Ammon's horn (tissue), 1 donor: ENCODE measurements around the gene PRPF39.
"Not testable (repeated sequence)": the region's sequence is repeated elsewhere in the genome, so short reads cannot be mapped to it uniquely, and the experiment has no call there.

ENCODE experiments used
- DNase-seq: peaks from one replicate; pipeline ENCODE4 v3.0.0-alpha.2; 2016; ENCODE audit warnings: low spot score

Gene PRPF39

GRCh38 chr14:45083976-45084722 lies at the start of gene PRPF39:
PRPF39 (plus strand) TSS chr14:45084116; CDS start chr14:45095240, 11,124 bp downstream.
- DNase-seq, result peak; percentile 96

GRCh38 chr14:45034730-45035129 lies 49.2 kb upstream of the PRPF39 start:
- no peak for DNase-seq

GRCh38 chr14:45038256-45038655 lies 45.7 kb upstream of the PRPF39 start:
- DNase-seq, result no peak

- DNase-seq, result no peak
These were observed 45.1 kb upstream of the PRPF39 start for GRCh38 chr14:45038865-45039264.

- DNase-seq, result no peak
These were observed 44.5 kb upstream of the PRPF39 start for GRCh38 chr14:45039390-45039789.

- no peak for DNase-seq
These were observed 42.3 kb upstream of the PRPF39 start for GRCh38 chr14:45041641-45042040.

- no peak for DNase-seq
These were observed 39.3 kb upstream of the PRPF39 start for GRCh38 chr14:45044638-45045037.

- no peak for DNase-seq
These were observed 35.5 kb upstream of the PRPF39 start for GRCh38 chr14:45048385-45048784.

GRCh38 chr14:45051180-45051579 lies 32.7 kb upstream of the PRPF39 start:
- DNase-seq, result peak; percentile 12

GRCh38 chr14:45051896-45052295 lies 32.0 kb upstream of the PRPF39 start:
- no peak for DNase-seq

GRCh38 chr14:45057349-45057748 lies 26.6 kb upstream of the PRPF39 start:
- DNase-seq, result no peak

GRCh38 chr14:45057881-45058364 lies 26.0 kb upstream of the PRPF39 start:
- DNase-seq, result no peak

GRCh38 chr14:45060551-45060950 lies 23.4 kb upstream of the PRPF39 start:
- no peak for DNase-seq

GRCh38 chr14:45065540-45065939 lies 18.4 kb upstream of the PRPF39 start:
- DNase-seq, result no peak

- DNase-seq, result no peak
These were observed 18.0 kb upstream of the PRPF39 start for GRCh38 chr14:45065956-45066355.

GRCh38 chr14:45066667-45067066 lies 17.2 kb upstream of the PRPF39 start:
- DNase-seq, result no peak

- DNase-seq, result no peak
These were observed 15.5 kb upstream of the PRPF39 start for GRCh38 chr14:45068396-45068795.

- DNase-seq, result no peak
These were observed 13.7 kb upstream of the PRPF39 start for GRCh38 chr14:45070215-45070614.

- no peak for DNase-seq
These were observed 11.8 kb upstream of the PRPF39 start for GRCh38 chr14:45072126-45072525.

GRCh38 chr14:45073231-45073879 lies 10.6 kb upstream of the PRPF39 start:
- DNase-seq, result peak; percentile 42

GRCh38 chr14:45078323-45078722 lies 5.6 kb upstream of the PRPF39 start:
- no peak for DNase-seq

GRCh38 chr14:45080416-45080968 lies 3.4 kb upstream of the PRPF39 start:
- not testable (repeated sequence) for DNase-seq

- not testable (repeated sequence) for DNase-seq
These were observed 2.8 kb upstream of the PRPF39 start for GRCh38 chr14:45081096-45081495.
